Mononuclear cell (primary cell): Measurements from ENCODE around the gene RABL3. TPM values are rescaled to one million over a fixed set of nuclear protein-coding genes. Genes with fewer than 3 reads are reported as not detected.
A peak's percentile ranks its signal among the peaks of the same experiment; 100 is the strongest.
"Not testable (repeated sequence)": the region's sequence is repeated elsewhere in the genome, so short reads cannot be mapped to it uniquely, and the experiment has no call there.

Source experiments
- H3K27me3 ChIP-seq: 2 replicates; pipeline ENCODE4 v1.6.0; 2011; ENCODE audit warnings: low read length, control low read depth; ENCODE audit not compliant: insufficient read depth
- H3K4me1 ChIP-seq: 2 replicates; pipeline ENCODE4 v1.5.1; 2011; ENCODE audit warnings: mild to moderate bottlenecking, low read length, control low read depth; ENCODE audit not compliant: insufficient read depth
- H3K4me3 ChIP-seq: 2 replicates; pipeline ENCODE4 v1.5.1; 2011; ENCODE audit warnings: mild to moderate bottlenecking, low read length, moderate library complexity
- H3K9me3 ChIP-seq: 2 replicates; pipeline ENCODE4 v1.5.1; 2011; ENCODE audit warnings: low read depth, mild to moderate bottlenecking, control low read depth, low read length
- total RNA-seq: library from RNA; depleted of rRNA; stranded (reverse); fragments of >200 nt; gene quantifications from one replicate; pipeline ENCODE4 v1.2.3, GENCODE V29; 2012

RABL3 gene, protein sequence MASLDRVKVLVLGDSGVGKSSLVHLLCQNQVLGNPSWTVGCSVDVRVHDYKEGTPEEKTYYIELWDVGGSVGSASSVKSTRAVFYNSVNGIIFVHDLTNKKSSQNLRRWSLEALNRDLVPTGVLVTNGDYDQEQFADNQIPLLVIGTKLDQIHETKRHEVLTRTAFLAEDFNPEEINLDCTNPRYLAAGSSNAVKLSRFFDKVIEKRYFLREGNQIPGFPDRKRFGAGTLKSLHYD
- total RNA-seq = 13.7 TPM

DNA sequence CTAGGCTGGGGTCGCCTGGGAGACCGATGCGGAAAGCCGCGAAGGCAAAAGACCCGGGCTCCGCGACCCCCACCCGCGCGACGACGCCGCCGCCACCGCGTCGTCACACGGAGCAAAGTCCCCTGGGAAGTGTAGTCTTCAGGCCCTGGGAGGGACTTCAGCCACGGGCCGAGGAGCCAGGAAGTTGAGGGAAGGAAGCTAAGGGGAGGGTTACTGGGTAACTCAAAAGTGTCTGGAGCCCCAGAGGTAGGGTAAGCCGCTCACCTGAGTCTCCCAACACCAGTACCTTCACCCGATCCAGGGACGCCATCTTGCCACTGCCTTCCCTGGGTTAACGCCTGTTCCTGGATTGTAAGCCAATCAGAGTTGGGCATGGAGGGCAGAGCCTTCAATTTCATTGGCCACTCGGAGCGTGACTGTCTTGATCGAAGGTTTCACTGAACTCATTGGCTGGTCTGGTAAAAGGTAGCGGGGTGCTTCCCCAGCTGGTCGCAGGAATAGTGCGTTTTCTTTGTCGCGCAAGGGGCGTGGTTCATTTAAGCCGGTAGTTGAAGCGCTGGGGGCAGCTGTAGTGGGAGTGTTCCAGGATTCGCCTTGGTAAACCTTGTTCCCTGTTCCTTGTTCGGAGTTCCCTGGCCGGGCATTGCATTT lies at the start of gene RABL3, which contains the start of gene GTF2E1:
Gene RABL3, minus strand, starts transcription at position 319 of the 651 bp plus-strand sequence. Its CDS starts 9 bp downstream, at position 310.
Gene GTF2E1, plus strand, starts transcription at position 547 of the 651 bp plus-strand sequence. CDS start 7,809 bp downstream, outside the sequence.
- peaks cover 23% of the 10 kb centered on the region for H3K4me1 ChIP-seq
- H3K9me3 ChIP-seq = no peaks in the 10 kb centered on the region
- peak within 1 kb of the TSS; percentile 84 for H3K4me3 ChIP-seq
- H3K27me3 ChIP-seq = no peaks in the 10 kb centered on the region

DNA sequence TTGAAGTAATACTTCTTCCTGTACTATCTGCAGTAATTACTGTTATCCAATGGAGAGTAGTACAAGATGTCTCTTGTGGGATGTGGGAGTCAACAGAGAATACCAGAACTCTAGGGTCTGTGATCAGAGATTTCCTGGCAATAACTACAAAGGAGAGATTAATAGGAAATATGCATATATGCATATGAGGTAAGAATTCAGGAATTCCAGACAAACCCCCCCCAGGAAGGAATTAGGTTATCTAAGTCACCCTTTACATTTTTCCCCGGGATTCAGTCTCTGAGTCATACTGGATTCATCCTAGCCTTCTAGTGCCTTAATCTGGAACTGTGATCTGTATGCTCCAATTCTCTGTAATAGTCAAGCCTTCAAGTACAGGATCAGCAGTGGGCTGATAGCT lies 49.6 kb upstream of the RABL3 start:
- H3K4me3 ChIP-seq = no peak overlapping the region
- no peaks in the 10 kb centered on the region for H3K27me3 ChIP-seq
- H3K4me1 ChIP-seq = no peaks in the 10 kb centered on the region
- H3K9me3 ChIP-seq = no peaks in the 10 kb centered on the region

GRCh38 chr3:120791010-120791409 lies 48.7 kb upstream of the RABL3 start:
- Histone ChIP-seq H3K4me3 (no peak overlapping the region), H3K4me1 (no peaks in the 10 kb centered on the region), H3K9me3 (no peaks in the 10 kb centered on the region), H3K27me3 (no peaks in the 10 kb centered on the region)

DNA sequence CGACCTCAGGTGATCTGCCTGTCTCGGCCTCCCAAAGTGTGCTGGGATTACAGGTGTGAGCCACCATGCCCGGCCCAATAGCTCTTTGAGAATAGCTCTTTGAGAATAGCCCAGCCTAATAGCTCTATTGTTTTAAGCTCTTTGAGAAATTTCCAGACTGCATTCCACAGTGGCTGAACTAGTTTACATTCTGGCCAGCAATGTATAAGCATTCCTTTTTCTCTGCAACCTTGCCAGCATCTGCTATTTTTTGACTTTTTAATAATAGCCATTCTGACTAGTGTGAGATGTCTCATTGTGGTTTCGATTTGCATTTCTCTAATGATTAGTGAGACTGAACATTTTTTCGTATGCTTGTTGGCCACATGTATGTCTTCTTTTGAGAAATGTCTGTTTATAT lies 43.5 kb upstream of the RABL3 start:
- H3K4me3 ChIP-seq, H3K9me3 ChIP-seq, H3K27me3 ChIP-seq, H3K4me1 ChIP-seq: not testable (repeated sequence)

DNA sequence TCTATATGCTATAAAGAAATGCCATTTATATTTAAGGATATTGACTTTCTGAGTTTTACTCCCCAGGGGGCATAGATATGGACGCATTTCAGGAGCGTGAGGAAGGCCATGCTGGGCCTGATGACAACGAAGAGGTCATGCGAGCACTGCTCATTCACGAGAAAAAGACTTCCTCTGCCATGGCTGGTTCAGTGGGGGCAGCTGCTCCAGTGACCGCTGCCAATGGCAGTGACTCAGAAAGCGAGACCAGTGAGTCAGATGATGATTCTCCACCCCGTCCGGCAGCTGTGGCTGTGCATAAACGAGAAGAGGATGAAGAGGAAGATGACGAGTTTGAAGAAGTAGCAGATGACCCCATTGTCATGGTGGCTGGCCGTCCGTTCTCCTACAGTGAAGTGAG lies 38.7 kb upstream of the RABL3 start:
- Histone ChIP-seq H3K9me3 (no peaks in the 10 kb centered on the region), H3K4me1 (no peaks in the 10 kb centered on the region), H3K4me3 (no peak overlapping the region), H3K27me3 (no peaks in the 10 kb centered on the region)

DNA sequence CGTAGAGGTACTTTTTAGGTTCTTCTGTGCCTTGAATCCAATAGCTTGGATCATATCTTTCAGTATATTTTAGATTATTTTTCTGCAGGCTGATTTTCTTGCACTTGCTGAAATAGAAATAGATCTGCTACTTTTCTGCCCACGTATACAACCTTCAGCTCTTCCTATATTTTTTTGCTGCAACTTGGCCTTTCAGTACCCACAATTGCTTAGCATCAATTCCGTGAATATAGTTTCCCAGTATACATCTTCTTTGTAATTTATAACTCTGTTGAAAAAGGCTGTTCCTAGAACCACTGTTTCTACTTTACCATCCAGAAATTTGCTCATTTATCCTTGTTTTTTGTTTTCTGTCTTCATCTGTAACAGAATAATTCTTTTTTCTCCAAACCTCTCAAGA lies 36.5 kb upstream of the RABL3 start:
- Histone ChIP-seq H3K4me1 (no peaks in the 10 kb centered on the region), H3K27me3 (no peaks in the 10 kb centered on the region), H3K4me3 (no peak overlapping the region), H3K9me3 (no peaks in the 10 kb centered on the region)

DNA sequence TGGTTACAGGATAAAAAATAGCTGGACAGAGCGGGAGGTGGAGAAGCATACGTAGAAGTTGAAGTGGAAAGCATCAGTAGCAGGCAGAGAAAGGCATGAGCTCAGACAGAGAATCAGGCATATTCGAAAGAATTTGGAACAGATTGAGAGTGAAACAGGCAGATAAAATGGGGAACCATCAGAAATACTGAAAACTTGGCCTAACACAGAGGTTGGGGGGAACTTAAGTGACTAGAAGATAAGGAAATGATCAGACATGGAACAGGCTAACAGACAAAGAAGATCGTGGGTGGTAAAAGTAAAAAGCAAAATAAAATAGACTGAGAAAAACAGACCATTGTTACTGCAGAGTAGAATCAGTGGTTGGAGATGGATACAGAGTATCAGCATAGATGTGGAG lies 33.1 kb upstream of the RABL3 start:
- Histone ChIP-seq H3K27me3 (no peaks in the 10 kb centered on the region), H3K4me3 (no peak overlapping the region), H3K9me3 (no peaks in the 10 kb centered on the region), H3K4me1 (no peaks in the 10 kb centered on the region)

GRCh38 chr3:120773932-120774331 lies 31.6 kb upstream of the RABL3 start:
- no peaks in the 10 kb centered on the region for H3K9me3 ChIP-seq

DNA sequence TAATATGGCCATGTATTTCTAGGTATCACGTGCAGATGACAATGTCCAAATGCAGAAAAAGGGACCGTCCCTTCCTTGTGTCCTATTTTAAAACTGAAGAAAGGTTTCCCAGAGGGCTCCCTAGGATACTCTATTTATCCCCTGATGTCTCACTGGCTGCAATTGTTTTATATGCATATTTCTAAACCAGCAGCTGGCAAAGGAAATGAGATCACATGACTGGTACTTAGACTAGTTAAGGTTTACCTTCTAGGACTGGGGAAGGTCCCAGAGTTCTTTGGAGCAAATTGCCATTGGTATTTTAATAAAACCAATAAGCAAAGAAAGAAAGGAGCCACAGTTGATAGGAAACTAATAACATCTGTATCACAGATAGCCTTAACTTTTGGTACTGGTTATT lies 29.8 kb upstream of the RABL3 start:
- no peaks in the 10 kb centered on the region for H3K27me3 ChIP-seq
- no peaks in the 10 kb centered on the region for H3K9me3 ChIP-seq
- no peak overlapping the region for H3K4me3 ChIP-seq
- H3K4me1 ChIP-seq = no peaks in the 10 kb centered on the region

More at GRCh38 chr3:120773932-120774331, 31.6 kb upstream of the RABL3 start:
- no peak overlapping the region for H3K4me3 ChIP-seq
- H3K27me3 ChIP-seq = no peaks in the 10 kb centered on the region
- no peaks in the 10 kb centered on the region for H3K4me1 ChIP-seq

DNA sequence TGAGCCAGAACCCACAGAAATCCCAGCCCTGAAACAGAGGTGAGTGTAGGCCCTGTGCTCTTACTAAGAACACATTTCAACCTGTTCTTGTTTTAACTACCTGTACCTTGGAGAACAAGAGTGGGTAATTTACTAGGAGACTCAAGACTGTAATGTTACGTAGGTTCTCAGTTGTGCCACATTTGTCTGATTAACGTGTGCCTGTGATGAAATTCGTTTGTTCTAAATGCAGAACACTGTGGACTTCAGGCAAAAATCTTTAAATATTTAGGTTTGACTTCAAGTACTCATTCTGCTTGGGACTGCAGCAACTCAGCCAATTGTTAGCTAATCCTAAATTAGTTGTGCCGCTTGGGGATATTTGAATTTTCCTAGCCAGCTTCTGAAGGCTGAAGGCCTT lies 28.6 kb upstream of the RABL3 start:
- Histone ChIP-seq H3K27me3 (no peaks in the 10 kb centered on the region), H3K9me3 (no peaks in the 10 kb centered on the region), H3K4me1 (no peaks in the 10 kb centered on the region), H3K4me3 (no peak overlapping the region)

GRCh38 chr3:120769436-120769835 lies 27.1 kb upstream of the RABL3 start:
- Histone ChIP-seq H3K4me3 (no peak overlapping the region), H3K27me3 (no peaks in the 10 kb centered on the region), H3K9me3 (no peaks in the 10 kb centered on the region), H3K4me1 (no peaks in the 10 kb centered on the region)

GRCh38 chr3:120767106-120767505 lies 24.8 kb upstream of the RABL3 start:
- Histone ChIP-seq H3K9me3 (no peaks in the 10 kb centered on the region), H3K4me1 (peaks cover 3% of the 10 kb centered on the region), H3K4me3 (no peak overlapping the region), H3K27me3 (no peaks in the 10 kb centered on the region)

GRCh38 chr3:120766576-120766975 lies 24.3 kb upstream of the RABL3 start:
- Histone ChIP-seq H3K4me3 (no peak overlapping the region), H3K27me3 (no peaks in the 10 kb centered on the region), H3K9me3 (no peaks in the 10 kb centered on the region)

GRCh38 chr3:120765830-120766493 lies 23.6 kb upstream of the RABL3 start:
- Histone ChIP-seq H3K9me3 (no peaks in the 10 kb centered on the region), H3K27me3 (no peaks in the 10 kb centered on the region), H3K4me1 (peaks cover 3% of the 10 kb centered on the region), H3K4me3 (no peak overlapping the region)

More at GRCh38 chr3:120766576-120766975, 24.3 kb upstream of the RABL3 start:
- peaks cover 3% of the 10 kb centered on the region for H3K4me1 ChIP-seq

DNA sequence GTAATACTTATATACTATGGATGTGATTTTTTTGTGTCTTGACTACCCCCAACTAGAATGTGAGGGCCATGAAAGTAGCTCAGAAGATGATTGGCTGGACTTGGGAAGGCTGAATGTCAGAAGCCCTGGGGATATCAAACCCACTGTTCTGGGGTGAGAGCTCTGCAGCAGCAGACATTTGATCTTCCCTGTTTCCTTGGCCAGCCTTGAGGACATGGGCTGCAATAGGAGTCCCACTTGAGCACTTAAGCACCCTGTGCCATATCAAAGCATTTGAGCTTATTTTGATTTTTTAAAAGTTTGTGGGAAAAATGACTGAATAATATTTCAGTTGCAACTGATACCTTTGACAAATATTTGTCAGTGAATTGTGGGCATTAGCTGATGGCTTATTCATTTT lies 21.9 kb upstream of the RABL3 start:
- Histone ChIP-seq H3K4me1 (peaks cover 3% of the 10 kb centered on the region), H3K4me3 (no peak overlapping the region), H3K27me3 (no peaks in the 10 kb centered on the region), H3K9me3 (no peaks in the 10 kb centered on the region)
